Measurements from ENCODE around the gene TGFBI.

Gene TGFBI

GRCh38 chr5:136089791-136090190, 61.0 kb downstream of the TGFBI start:
- no peak for DNase-seq (ENCODE audit: low read depth)

GRCh38 chr5:136090319-136090718, 61.5 kb downstream of the TGFBI start:
- DNase-seq (ENCODE audit: low read depth): no peak

GRCh38 chr5:136094189-136094912, 65.6 kb downstream of the TGFBI start:
- DNase-seq (ENCODE audit: low read depth): no peak

GRCh38 chr5:136094913-136095641, 66.3 kb downstream of the TGFBI start:
- DNase-seq (ENCODE audit: low read depth): no peak

- no peak for DNase-seq (ENCODE audit: low read depth)
Observed at GRCh38 chr5:136098176-136098575, 69.4 kb downstream of the TGFBI start.

- no peak for DNase-seq (ENCODE audit: low read depth)
Observed at GRCh38 chr5:136099870-136100269, 71.1 kb downstream of the TGFBI start.

- DNase-seq (ENCODE audit: low read depth): no peak
Observed at GRCh38 chr5:136101884-136102283, 73.1 kb downstream of the TGFBI start.

GRCh38 chr5:136103118-136103517, 74.3 kb downstream of the TGFBI start:
- no peak for DNase-seq (ENCODE audit: low read depth)

- DNase-seq (ENCODE audit: low read depth): no peak
Observed at GRCh38 chr5:136104306-136104965, 75.6 kb downstream of the TGFBI start.

GRCh38 chr5:136106351-136107031, 77.7 kb downstream of the TGFBI start:
- no peak for DNase-seq (ENCODE audit: low read depth)

- no peak for DNase-seq (ENCODE audit: low read depth)
Observed at GRCh38 chr5:136108180-136108611, 79.4 kb downstream of the TGFBI start.

- DNase-seq (ENCODE audit: low read depth): no peak
Observed at GRCh38 chr5:136108766-136109165, 80.0 kb downstream of the TGFBI start.

- DNase-seq (ENCODE audit: low read depth): no peak
Observed at GRCh38 chr5:136109453-136110135, 80.8 kb downstream of the TGFBI start.

Data from EH (cell line).